HG03342 (cell line): ENCODE measurements around the gene IRX6.

Experiments
- ATAC-seq: cut with Tn5 transposase; IDR thresholded peaks from one replicate; pipeline ENCODE4 v1.9.1; 2021; ENCODE audit warnings: mild to moderate bottlenecking, moderate library complexity; ENCODE audit not compliant: unreplicated experiment

Gene IRX6

GRCh38 chr16:55323637-55324271 lies at the start of gene IRX6:
Gene IRX6, plus strand, starts transcription at chr16:55324203. Its CDS starts 889 bp downstream, at chr16:55325092.
- ATAC-seq: no peak

GRCh38 chr16:55274391-55274790 lies 49.6 kb upstream of the IRX6 start:
- no peak for ATAC-seq

- ATAC-seq: no peak
Measured at GRCh38 chr16:55275167-55275566, 48.8 kb upstream of the IRX6 start.

- ATAC-seq: no peak
Measured at GRCh38 chr16:55275869-55276268, 48.1 kb upstream of the IRX6 start.

- ATAC-seq: no peak
Measured at GRCh38 chr16:55277536-55277935, 46.5 kb upstream of the IRX6 start.

- no peak for ATAC-seq
Measured at GRCh38 chr16:55279598-55279997, 44.4 kb upstream of the IRX6 start.

- no peak for ATAC-seq
Measured at GRCh38 chr16:55280587-55280986, 43.4 kb upstream of the IRX6 start.

GRCh38 chr16:55282441-55282840 lies 41.6 kb upstream of the IRX6 start:
- no peak for ATAC-seq

- no peak for ATAC-seq
Measured at GRCh38 chr16:55283812-55284717, 39.9 kb upstream of the IRX6 start.

- ATAC-seq: no peak
Measured at GRCh38 chr16:55284718-55285099, 39.3 kb upstream of the IRX6 start.

GRCh38 chr16:55285586-55285985 lies 38.4 kb upstream of the IRX6 start:
- no peak for ATAC-seq

GRCh38 chr16:55289353-55289752 lies 34.6 kb upstream of the IRX6 start:
- ATAC-seq: no peak

GRCh38 chr16:55291847-55292246 lies 32.2 kb upstream of the IRX6 start:
- ATAC-seq: no peak

GRCh38 chr16:55292491-55292890 lies 31.5 kb upstream of the IRX6 start:
- no peak for ATAC-seq

- ATAC-seq: no peak
Measured at GRCh38 chr16:55294129-55294528, 29.9 kb upstream of the IRX6 start.

- no peak for ATAC-seq
Measured at GRCh38 chr16:55294931-55295342, 29.1 kb upstream of the IRX6 start.

- no peak for ATAC-seq
Measured at GRCh38 chr16:55297062-55297909, 26.7 kb upstream of the IRX6 start.

- ATAC-seq: no peak
Measured at GRCh38 chr16:55297910-55298479, 26.0 kb upstream of the IRX6 start.

- ATAC-seq: no peak
Measured at GRCh38 chr16:55301385-55302008, 22.5 kb upstream of the IRX6 start.

GRCh38 chr16:55302635-55303034 lies 21.4 kb upstream of the IRX6 start:
- no peak for ATAC-seq

- ATAC-seq: no peak
Measured at GRCh38 chr16:55308973-55309372, 15.0 kb upstream of the IRX6 start.
